BJ (cell line): ENCODE results near the gene FAM117B. TPM values are rescaled to one million over a fixed set of nuclear protein-coding genes. Genes with fewer than 3 reads are reported as not detected.

ENCODE experiments used
- CTCF ChIA-PET: fragments of 350-600 bp; formaldehyde crosslinking; extraction: SDS; loops from one replicate; lab custom pipeline; 2021; ENCODE audit warnings: antibody characterized with exemption, inconsistent platforms; lab: Yijun Ruan, JAX
- POLR2A ChIA-PET: fragments of 300-600 bp; sonication (Branson Sonifier 250); formaldehyde crosslinking; extraction: SDS; loops from one replicate; lab custom pipeline; 2021; ENCODE audit warnings: antibody characterized with exemption; lab: Charles Lee
- DNase-seq: peaks from one replicate; pipeline ENCODE4 v3.0.0-alpha.2; 2011; ENCODE audit warnings: low read depth
- H3K27me3 ChIP-seq: 2 replicates; pipeline ENCODE4 v1.6.0; 2011; ENCODE audit warnings: low read length; ENCODE audit not compliant: control insufficient read depth, insufficient read depth
- H3K36me3 ChIP-seq: 2 replicates; pipeline ENCODE4 v1.5.1; 2011; ENCODE audit warnings: low read length; ENCODE audit not compliant: control insufficient read depth, insufficient read depth
- H3K4me3 ChIP-seq: 2 replicates; pipeline ENCODE4 v1.5.1; 2011; ENCODE audit warnings: low read depth, mild to moderate bottlenecking, control low read depth, low read length
- CTCF ChIP-seq: IDR thresholded peaks from 2 replicates; pipeline ENCODE4 v1.5.1; 2011; ENCODE audit warnings: low read depth, mild to moderate bottlenecking, control low read depth, inconsistent platforms, low read length, moderate library complexity; ENCODE audit not compliant: insufficient read depth
- polyA plus RNA-seq: library from polyadenylated mRNA; depleted of rRNA; stranded (reverse); fragments of >200 nt; gene quantifications from 2 replicates; pipeline ENCODE4 v1.2.3, GENCODE V29; 2011

Gene FAM117B
- polyA plus RNA-seq, 1 experiment: 0.29 TPM

- TF ChIP-seq CTCF: no peak
- Histone ChIP-seq H3K36me3 (no peaks in the 10 kb centered on the region), H3K4me3 (no peak overlapping the region), H3K27me3 (no peaks in the 10 kb centered on the region)
- DNase-seq: no peak
- POLR2A ChIA-PET: no interaction called here
- CTCF ChIA-PET: no interaction called here
These were observed 178.6 kb downstream of the FAM117B start for GRCh38 chr2:202813387-202813786.

GRCh38 chr2:202814226-202814625 lies 179.5 kb downstream of the FAM117B start:
- DNase-seq: no peak
- ChIA-PET CTCF (no interaction called here), POLR2A (no interaction called here)
- TF ChIP-seq CTCF: no peak
- Histone ChIP-seq H3K4me3 (no peak overlapping the region), H3K36me3 (no peaks in the 10 kb centered on the region), H3K27me3 (no peaks in the 10 kb centered on the region)

- TF ChIP-seq CTCF: no peak
- no peak overlapping the region for H3K4me3 ChIP-seq
- H3K36me3 ChIP-seq: no peaks in the 10 kb centered on the region
- no peaks in the 10 kb centered on the region for H3K27me3 ChIP-seq
- DNase-seq: no peak
- ChIA-PET POLR2A (no interaction called here), CTCF (interaction anchor here (0.6 to 1.2 kb wide), 4 partner anchors 34 to 884 kb away, joined by 3 to 5 read pairs (median 4); no protein-coding TSS in a partner anchor)
These were observed 181.0 kb downstream of the FAM117B start for GRCh38 chr2:202815548-202816360.

- POLR2A ChIA-PET: no interaction called here
- CTCF ChIA-PET: no interaction called here
These were observed 183.0 kb downstream of the FAM117B start for GRCh38 chr2:202817771-202818170.

More at GRCh38 chr2:202817771-202818170, 183.0 kb downstream of the FAM117B start:
- H3K4me3 ChIP-seq: no peak overlapping the region
- H3K27me3 ChIP-seq: no peaks in the 10 kb centered on the region
- DNase-seq: no peak
- no peaks in the 10 kb centered on the region for H3K36me3 ChIP-seq
- no peak for TF ChIP-seq CTCF
